CD4-positive, alpha-beta T cell treated with Interleukin-4 for 4 hours (primary cell): ENCODE measurements around the gene CTNND2.

Source experiments
- DNase-seq: peaks from one replicate; pipeline ENCODE4 v3.0.0-alpha.2; 2020

Gene CTNND2

DNA sequence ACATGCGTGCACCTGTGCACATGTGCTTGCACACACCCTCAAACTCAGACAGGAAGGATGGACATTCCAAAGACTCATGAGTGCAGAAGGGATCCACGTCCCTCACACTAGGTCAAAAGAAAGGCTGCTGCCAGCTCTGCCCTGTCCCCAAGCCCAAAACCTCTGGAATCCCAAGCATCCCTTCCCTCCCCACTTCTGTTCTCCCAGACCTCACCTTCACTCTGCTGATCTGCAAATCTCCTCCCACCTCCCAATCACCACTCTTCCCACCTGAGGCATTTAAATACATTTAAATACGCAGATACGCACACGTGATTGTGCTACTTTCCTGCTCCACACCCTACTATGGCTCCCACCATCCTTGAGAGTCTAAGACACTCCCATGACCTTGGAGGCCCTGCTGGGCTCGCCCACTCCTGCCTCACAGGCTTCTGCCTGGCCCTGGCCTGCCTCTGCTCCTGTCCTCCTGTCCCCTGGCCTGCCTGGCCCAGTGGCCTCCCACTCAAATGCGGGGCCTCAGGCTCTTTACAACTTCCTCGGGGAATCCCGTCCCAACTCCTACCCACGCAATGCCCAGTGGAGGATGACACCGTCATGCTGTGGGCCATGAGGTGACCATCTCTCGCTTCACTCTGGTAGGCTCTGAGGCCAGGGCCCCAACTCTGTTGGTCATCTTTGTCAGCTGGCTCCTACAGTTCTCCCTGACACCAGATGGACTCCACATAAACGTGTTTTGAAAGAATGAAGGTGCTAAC lies 664.8 kb downstream of the CTNND2 start:
- DNase-seq, result no peak

GRCh38 chr5:11234501-11234911 lies 669.7 kb downstream of the CTNND2 start:
- DNase-seq, result peak; percentile 24

DNA sequence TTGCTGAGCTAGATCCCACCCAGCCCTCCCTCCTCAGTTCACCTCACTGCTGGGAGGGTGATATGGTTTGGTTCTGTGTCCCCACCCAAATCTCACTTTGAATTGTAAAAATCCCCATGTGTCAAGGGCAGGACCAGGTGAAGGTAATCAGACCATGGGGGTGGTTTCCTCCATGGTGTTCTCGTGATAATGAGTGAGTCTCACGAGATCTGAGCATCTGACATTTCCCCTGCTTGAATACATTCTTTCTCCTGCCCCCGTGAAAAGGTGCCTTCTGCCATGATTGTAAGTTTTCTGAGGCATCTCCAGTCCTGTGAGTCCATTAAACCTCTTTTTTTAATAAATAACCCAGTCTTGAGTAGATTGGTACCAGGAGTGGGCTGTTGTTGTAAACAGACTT lies 673.4 kb downstream of the CTNND2 start:
- no peak for DNase-seq

DNA sequence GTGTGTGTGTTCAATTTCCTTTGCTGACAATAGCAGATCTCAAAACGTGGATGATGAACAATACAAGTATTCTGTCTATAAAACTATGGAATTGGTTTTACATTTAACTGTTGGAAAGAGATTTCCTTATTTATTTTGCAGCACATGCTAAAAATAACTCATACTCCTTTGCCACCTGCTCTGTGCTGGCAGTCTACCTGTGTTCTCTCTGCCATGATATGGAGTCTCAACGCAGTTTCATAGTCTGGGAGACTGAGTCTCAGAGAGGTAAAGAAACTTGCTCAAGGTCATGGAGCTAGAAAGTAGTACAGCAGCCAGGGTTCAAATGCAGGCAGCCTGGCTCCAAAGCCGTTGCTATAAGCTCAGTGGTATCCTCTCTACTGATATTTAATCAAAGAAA lies 677.2 kb downstream of the CTNND2 start:
- no peak for DNase-seq

GRCh38 chr5:11224436-11225187 lies 679.6 kb downstream of the CTNND2 start:
- no peak for DNase-seq

GRCh38 chr5:11222169-11222568 lies 682.1 kb downstream of the CTNND2 start:
- no peak for DNase-seq

- DNase-seq, result no peak
Observed at GRCh38 chr5:11214864-11215644, 689.2 kb downstream of the CTNND2 start.

GRCh38 chr5:11212706-11213105 lies 691.5 kb downstream of the CTNND2 start:
- DNase-seq, result no peak

- DNase-seq, result no peak
Observed at GRCh38 chr5:11197726-11198125, 706.5 kb downstream of the CTNND2 start.

DNA sequence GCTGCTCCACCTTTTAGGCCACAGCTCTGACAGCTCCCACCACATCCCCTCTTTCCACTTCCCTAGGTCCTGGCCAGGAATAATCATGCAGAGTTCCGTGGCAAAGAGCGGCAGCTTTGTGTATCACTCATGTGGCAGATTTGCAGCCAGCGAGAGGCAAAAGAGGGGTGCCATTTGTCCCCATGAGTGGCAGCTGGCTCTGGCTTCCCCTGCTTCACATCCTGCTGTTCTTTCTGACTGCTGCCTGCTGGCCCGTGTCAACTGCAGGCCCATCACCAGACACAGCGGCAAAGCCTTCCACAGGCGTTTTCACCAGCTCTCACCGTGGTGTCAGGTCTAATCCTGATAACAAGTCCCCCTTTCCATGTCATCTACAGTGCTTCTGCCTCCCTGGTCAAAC lies 712.6 kb downstream of the CTNND2 start:
- DNase-seq, result no peak

- no peak for DNase-seq
Observed at GRCh38 chr5:11182441-11183080, 721.7 kb downstream of the CTNND2 start.

DNA sequence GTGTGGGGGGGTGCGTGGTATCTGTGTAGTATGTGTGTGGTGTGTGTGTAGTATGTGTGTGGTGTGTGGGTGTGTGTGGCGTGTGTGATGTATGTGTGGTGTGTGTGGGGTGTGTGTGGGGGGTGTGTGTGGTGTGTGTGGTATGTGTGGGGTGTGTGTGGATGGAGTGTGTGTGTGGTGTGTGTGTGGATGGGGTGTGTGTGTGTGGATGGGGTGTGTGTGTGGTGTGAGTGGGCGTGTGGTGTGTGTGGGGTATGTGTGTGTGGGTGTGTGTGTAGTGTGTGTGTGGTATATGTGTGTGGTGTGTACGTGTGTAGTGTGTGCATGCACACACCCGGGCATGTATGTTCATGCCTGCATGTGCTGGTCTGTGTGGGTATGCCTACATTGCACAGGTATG lies 722.3 kb downstream of the CTNND2 start:
- DNase-seq, result no peak

DNA sequence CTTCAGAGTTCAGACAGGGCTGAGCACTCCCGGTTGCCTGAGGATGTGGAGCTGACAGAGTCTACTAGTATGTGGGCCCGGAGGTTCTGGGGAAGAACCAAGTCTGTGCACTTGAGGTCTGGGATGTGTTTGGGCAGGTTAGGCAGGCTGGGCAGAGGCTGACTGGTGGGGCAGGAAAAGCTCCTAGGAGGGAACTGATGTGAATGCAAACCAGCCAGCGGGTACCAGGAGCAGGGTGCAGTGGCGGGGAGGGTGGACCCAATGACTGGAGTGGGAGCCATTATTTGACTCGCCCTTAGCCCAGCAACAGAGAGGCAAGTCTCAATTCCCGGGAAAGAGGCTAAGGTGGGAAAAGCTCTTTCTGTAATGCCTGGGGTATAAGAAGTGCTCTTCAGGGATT lies 723.4 kb downstream of the CTNND2 start:
- DNase-seq, result no peak

GRCh38 chr5:11177999-11178711 lies 726.1 kb downstream of the CTNND2 start:
- DNase-seq, result no peak

- no peak for DNase-seq
Observed at GRCh38 chr5:11174591-11174990, 729.7 kb downstream of the CTNND2 start.

DNA sequence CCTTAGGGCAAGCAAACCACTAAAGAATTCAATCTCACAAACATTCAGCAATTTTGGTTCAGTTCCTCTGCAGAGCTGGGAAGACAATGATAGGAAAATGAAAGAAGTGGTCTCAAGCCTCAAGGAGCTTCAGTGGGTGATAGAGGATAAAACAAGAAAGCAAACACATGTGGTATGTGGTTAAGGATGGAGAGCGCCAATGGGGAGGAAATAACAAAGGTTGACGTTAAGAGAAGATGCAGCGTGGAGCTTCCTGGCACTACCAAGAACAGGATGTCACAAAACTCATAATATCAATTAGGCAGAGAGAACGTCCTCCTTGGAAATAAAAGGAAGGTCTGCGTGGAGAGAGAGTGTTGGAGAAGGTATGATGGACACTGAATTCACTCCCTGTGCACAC lies 731.8 kb downstream of the CTNND2 start:
- no peak for DNase-seq

DNA sequence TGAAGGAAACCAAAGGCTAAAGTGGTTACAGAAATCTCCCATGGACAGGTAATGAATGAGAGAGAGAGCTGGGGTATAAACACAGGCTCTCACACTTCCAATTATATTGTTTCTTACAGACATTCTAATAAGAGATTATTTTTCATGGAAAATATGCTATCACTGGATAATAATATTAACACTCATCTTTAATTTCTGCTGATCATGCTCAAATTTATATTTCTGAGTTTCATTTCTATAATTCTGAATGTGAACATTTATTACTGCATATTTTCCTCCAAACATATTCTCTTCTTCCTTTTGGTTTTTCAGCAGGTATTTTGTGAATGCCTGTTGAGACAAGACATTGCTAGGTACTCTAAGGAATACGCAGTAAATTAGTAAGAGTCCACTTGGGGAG lies 733.0 kb downstream of the CTNND2 start:
- DNase-seq, result no peak

- DNase-seq, result no peak
Observed at GRCh38 chr5:11166923-11167322, 737.3 kb downstream of the CTNND2 start.

DNA sequence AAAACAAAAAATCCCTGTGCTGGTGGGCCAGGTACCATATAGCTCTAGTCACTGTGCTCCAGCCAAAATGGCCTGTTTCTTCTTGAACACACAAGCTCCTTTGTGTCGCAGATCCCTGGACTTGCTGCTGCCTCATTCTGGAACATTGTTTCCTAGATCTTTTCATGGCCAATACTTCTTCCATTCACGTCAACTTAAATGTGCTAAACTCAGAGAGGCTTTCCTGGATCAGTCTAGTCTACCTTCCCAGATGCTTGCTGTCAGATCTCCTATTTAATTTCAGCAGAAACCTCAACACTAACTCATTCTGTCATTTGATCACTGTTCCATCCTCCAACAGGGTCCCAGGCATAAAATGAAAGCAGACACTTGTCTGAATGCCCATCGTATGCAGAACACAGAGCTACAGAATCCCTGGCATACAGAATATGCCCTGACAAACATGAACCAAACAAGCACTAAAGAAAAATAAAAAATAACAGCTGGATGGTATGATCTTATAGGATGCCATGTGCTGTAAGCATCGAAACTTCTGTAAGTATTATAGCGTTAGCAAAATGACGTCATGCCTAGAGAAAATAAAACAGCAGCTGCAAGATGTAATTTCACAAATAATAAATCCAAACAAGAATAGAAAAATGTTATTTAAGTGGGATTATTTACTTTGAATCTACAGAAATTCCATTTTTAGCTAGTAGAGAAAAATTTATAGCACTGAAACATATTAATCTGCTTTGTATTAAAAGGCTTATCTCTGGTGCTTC lies 739.5 kb downstream of the CTNND2 start:
- no peak for DNase-seq

DNA sequence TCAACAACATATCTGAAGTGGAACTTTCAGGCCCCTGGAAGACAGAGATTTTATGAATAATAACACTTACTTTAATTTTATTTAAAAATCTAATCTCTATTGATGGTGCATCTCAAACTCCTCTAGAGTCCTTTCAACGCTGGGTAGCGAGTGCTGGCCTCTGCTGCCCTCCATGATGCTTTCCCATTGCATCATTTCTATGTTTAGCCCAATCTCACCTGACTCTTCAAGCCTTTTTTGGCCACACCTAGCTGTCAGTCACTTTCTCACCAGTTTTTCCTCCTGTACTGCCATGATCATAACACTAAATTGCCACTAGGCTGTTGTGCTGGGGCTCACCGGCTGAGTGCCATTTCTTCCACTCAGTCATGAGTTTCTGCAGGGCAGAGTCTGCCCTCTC lies 747.1 kb downstream of the CTNND2 start:
- DNase-seq, result no peak

- DNase-seq, result no peak
Observed at GRCh38 chr5:11153670-11154382, 750.4 kb downstream of the CTNND2 start.
